H1 (cell line): ENCODE measurements around the gene IL27RA.

Experiments used
- CHD1 ChIP-seq: IDR thresholded peaks from 2 replicates; pipeline ENCODE4 v1.6.1; 2012; ENCODE audit warnings: low read depth, low read length, improper control_type of control experiment
- EZH2 ChIP-seq: fragments of 200-600 bp; sonication (generic); IDR thresholded peaks from 2 replicates; pipeline ENCODE4 v1.7.1; 2012; ENCODE audit warnings: low read depth, mild to moderate bottlenecking, moderate library complexity, low read length, inconsistent platforms; ENCODE audit not compliant: severe bottlenecking
- GTF2F1 ChIP-seq: IDR thresholded peaks from 2 replicates; pipeline ENCODE4 v1.6.1; 2012; ENCODE audit warnings: low read depth, low read length, improper control_type of control experiment, borderline replicate concordance
- KDM1A ChIP-seq: fragments of 200-600, 300-600 bp; sonication (generic); IDR thresholded peaks from 2 replicates; pipeline ENCODE4 v1.7.1; 2016; ENCODE audit warnings: mild to moderate bottlenecking, low read length, borderline replicate concordance
- NANOG ChIP-seq: IDR thresholded peaks from 2 replicates; pipeline ENCODE4 v1.6.1; 2011; ENCODE audit warnings: low read length, low read depth, mild to moderate bottlenecking, inconsistent platforms; ENCODE audit not compliant: insufficient read depth, poor library complexity, severe bottlenecking
- PHF8 ChIP-seq: fragments of 200-600 bp; sonication (generic); conservative IDR thresholded peaks from 2 replicates; pipeline ENCODE4 v1.7.1; 2012; ENCODE audit warnings: low read depth, mild to moderate bottlenecking, inconsistent platforms, low read length, moderate library complexity
- POLR2A ChIP-seq, 2 experiments: IDR thresholded peaks; 1 replicate in 1 of 2; 2 replicates in 1 of 2; pipeline ENCODE4 v1.6.1; 2011; ENCODE audit warnings: low read depth in 2 of 2, low read length in 2 of 2, mild to moderate bottlenecking in 2 of 2; ENCODE audit errors: control extremely low read depth in 1 of 2
- POLR2AphosphoS5 ChIP-seq: IDR thresholded peaks from 2 replicates; pipeline ENCODE4 v1.6.1; 2011; ENCODE audit warnings: low read depth, low read length
- TEAD4 ChIP-seq: IDR thresholded peaks from 2 replicates; pipeline ENCODE4 v1.6.1; 2012; ENCODE audit warnings: low read depth, low read length, inconsistent platforms, mixed read lengths
- YY1 ChIP-seq: IDR thresholded peaks from 2 replicates; pipeline ENCODE4 v1.6.1; 2011; ENCODE audit warnings: low read depth, mild to moderate bottlenecking, low read length
- TF ChIP-seq, protein P1 (sequence below), 3 experiments: IDR thresholded peaks; 1 replicate in 2 of 3; 2 replicates in 1 of 3; pipeline versions ENCODE4 v1.5.1 to v1.6.1; 2011; ENCODE audit warnings: low read length in 3 of 3, mild to moderate bottlenecking in 3 of 3, inconsistent platforms in 2 of 3, low read depth in 1 of 3, moderate library complexity in 1 of 3; ENCODE audit not compliant: insufficient read depth in 1 of 3; ENCODE audit errors: control extremely low read depth in 1 of 3

DNA sequence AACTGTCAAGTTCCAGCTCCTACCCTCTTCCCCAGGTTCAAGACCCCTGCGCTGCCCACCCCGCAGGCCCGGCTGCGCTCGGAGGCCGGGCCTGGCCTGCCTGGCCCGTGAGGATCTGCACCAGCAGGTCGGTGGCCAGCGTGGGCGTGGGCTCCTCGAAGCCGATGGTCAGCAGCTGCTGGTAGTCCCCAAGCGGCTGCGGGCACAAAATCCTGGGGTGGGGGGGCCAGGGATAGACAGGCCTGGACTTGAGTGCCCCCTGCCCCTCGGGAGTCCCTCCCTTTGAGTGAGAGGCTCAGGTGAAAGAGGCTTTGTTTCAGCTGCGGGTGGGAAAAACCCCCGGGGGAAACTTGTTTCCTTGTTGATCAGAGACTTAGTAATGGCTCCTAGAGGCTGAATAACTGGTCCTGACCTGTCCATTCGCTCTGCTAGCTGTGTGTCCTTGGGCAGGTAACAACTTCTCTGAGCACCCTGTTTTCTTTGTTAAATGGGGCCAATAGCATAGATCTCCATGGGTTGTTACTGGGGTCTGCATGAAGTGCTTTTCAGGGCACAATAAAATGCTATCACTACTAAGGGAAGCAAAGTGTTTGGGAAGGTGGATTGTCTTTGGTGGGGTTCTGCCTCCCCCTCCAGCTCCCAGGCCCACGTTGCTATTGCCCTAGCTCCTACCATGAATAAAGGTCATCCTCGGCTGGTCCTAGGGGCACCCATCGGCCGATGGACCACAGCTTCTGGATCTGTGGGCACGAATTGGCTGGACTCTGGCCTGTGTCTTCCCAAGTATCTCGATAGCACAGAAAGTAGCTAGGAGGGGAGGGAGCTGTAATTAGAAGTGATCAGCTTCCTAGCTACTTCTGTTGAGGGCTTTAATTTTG, 50.5 kb downstream of the IL27RA start:
- TF ChIP-seq TEAD4 (no peak), POLR2A (IDR thresholded peaks at IDR 0.05; ENCODE audit: control extremely low read depth in 1 of 2, low read depth in 2 of 2, low read length in 2 of 2) (no peak), YY1 (no peak), KDM1A (no peak), NANOG (no peak), PHF8 (no peak), EZH2 (no peak), POLR2AphosphoS5 (no peak), CHD1 (no peak), GTF2F1 (no peak)
- TF ChIP-seq, protein P1, sequence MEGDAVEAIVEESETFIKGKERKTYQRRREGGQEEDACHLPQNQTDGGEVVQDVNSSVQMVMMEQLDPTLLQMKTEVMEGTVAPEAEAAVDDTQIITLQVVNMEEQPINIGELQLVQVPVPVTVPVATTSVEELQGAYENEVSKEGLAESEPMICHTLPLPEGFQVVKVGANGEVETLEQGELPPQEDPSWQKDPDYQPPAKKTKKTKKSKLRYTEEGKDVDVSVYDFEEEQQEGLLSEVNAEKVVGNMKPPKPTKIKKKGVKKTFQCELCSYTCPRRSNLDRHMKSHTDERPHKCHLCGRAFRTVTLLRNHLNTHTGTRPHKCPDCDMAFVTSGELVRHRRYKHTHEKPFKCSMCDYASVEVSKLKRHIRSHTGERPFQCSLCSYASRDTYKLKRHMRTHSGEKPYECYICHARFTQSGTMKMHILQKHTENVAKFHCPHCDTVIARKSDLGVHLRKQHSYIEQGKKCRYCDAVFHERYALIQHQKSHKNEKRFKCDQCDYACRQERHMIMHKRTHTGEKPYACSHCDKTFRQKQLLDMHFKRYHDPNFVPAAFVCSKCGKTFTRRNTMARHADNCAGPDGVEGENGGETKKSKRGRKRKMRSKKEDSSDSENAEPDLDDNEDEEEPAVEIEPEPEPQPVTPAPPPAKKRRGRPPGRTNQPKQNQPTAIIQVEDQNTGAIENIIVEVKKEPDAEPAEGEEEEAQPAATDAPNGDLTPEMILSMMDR (IDR thresholded peaks at IDR 0.05; ENCODE audit: control extremely low read depth in 1 of 3, insufficient read depth in 1 of 3, low read depth in 1 of 3, low read length in 3 of 3): no peak
